ENCODE results near the gene SRPK2.

DNA sequence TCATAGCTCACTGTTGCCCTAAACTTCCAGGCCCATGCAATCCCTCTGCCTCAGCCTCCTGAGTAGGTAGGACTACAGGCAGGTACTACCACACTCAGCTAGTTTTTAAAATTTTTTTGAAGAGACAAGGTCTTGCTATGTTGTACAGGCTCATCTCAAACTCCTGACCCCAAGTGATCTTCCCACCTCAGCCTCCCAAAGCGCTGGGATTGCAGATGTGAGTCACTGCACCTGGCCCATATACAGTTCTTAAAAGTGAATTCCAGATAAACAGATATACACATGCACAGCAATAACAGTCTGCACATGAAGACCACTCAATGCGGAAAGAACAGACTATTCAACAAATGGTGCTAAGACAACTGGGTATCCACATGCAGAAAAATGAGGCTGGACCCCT lies 67.8 kb downstream of the SRPK2 start:
- TF ChIP-seq ZNF324 (tag by site-specific recombination; IDR thresholded peaks at IDR 0.05): no peak
- TF ChIP-seq, protein P1, sequence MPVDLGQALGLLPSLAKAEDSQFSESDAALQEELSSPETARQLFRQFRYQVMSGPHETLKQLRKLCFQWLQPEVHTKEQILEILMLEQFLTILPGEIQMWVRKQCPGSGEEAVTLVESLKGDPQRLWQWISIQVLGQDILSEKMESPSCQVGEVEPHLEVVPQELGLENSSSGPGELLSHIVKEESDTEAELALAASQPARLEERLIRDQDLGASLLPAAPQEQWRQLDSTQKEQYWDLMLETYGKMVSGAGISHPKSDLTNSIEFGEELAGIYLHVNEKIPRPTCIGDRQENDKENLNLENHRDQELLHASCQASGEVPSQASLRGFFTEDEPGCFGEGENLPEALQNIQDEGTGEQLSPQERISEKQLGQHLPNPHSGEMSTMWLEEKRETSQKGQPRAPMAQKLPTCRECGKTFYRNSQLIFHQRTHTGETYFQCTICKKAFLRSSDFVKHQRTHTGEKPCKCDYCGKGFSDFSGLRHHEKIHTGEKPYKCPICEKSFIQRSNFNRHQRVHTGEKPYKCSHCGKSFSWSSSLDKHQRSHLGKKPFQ (tag by site-specific recombination; IDR thresholded peaks at IDR 0.05): no peak
- TF ChIP-seq, protein P2, sequence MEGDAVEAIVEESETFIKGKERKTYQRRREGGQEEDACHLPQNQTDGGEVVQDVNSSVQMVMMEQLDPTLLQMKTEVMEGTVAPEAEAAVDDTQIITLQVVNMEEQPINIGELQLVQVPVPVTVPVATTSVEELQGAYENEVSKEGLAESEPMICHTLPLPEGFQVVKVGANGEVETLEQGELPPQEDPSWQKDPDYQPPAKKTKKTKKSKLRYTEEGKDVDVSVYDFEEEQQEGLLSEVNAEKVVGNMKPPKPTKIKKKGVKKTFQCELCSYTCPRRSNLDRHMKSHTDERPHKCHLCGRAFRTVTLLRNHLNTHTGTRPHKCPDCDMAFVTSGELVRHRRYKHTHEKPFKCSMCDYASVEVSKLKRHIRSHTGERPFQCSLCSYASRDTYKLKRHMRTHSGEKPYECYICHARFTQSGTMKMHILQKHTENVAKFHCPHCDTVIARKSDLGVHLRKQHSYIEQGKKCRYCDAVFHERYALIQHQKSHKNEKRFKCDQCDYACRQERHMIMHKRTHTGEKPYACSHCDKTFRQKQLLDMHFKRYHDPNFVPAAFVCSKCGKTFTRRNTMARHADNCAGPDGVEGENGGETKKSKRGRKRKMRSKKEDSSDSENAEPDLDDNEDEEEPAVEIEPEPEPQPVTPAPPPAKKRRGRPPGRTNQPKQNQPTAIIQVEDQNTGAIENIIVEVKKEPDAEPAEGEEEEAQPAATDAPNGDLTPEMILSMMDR (tag by site-specific recombination; IDR thresholded peaks at IDR 0.05): no peak
- TF ChIP-seq ZNF248 (tag by site-specific recombination; IDR thresholded peaks at IDR 0.05): no peak
- no peak for TF ChIP-seq ZNF426 (tag by site-specific recombination; IDR thresholded peaks at IDR 0.05)
- TF ChIP-seq ZNF311 (tag by site-specific recombination; IDR thresholded peaks at IDR 0.05; ENCODE audit: borderline replicate concordance): no peak
- TF ChIP-seq, protein P3, sequence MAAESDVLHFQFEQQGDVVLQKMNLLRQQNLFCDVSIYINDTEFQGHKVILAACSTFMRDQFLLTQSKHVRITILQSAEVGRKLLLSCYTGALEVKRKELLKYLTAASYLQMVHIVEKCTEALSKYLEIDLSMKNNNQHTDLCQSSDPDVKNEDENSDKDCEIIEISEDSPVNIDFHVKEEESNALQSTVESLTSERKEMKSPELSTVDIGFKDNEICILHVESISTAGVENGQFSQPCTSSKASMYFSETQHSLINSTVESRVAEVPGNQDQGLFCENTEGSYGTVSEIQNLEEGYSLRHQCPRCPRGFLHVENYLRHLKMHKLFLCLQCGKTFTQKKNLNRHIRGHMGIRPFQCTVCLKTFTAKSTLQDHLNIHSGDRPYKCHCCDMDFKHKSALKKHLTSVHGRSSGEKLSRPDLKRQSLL (tag by site-specific recombination; IDR thresholded peaks at IDR 0.05): no peak
- no peak for TF ChIP-seq ZNF24 (tag by site-specific recombination; IDR thresholded peaks at IDR 0.05)
- no peak for TF ChIP-seq ZBTB17 (tag by site-specific recombination; IDR thresholded peaks at IDR 0.05)
- TF ChIP-seq, protein P4, sequence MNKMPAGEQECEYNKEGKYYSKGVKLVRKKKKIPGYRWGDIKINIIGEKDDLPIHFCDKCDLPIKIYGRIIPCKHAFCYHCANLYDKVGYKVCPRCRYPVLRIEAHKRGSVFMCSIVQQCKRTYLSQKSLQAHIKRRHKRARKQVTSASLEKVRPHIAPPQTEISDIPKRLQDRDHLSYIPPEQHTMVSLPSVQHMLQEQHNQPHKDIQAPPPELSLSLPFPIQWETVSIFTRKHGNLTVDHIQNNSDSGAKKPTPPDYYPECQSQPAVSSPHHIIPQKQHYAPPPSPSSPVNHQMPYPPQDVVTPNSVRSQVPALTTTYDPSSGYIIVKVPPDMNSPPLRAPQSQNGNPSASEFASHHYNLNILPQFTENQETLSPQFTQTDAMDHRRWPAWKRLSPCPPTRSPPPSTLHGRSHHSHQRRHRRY (tag by site-specific recombination; IDR thresholded peaks at IDR 0.05): no peak
- no peak for TF ChIP-seq ZNF140 (tag by site-specific recombination; IDR thresholded peaks at IDR 0.05)
- TF ChIP-seq, protein P5, sequence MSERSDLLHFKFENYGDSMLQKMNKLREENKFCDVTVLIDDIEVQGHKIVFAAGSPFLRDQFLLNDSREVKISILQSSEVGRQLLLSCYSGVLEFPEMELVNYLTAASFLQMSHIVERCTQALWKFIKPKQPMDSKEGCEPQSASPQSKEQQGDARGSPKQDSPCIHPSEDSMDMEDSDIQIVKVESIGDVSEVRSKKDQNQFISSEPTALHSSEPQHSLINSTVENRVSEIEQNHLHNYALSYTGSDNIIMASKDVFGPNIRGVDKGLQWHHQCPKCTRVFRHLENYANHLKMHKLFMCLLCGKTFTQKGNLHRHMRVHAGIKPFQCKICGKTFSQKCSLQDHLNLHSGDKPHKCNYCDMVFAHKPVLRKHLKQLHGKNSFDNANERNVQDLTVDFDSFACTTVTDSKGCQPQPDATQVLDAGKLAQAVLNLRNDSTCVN (tag by site-specific recombination; optimal IDR thresholded peaks at IDR 0.05): no peak
- TF ChIP-seq, protein P6, sequence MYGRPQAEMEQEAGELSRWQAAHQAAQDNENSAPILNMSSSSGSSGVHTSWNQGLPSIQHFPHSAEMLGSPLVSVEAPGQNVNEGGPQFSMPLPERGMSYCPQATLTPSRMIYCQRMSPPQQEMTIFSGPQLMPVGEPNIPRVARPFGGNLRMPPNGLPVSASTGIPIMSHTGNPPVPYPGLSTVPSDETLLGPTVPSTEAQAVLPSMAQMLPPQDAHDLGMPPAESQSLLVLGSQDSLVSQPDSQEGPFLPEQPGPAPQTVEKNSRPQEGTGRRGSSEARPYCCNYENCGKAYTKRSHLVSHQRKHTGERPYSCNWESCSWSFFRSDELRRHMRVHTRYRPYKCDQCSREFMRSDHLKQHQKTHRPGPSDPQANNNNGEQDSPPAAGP (tag by site-specific recombination; IDR thresholded peaks at IDR 0.05): no peak

All from HEK293 (cell line).